HCT116 (cell line): ENCODE data around the gene CORT. TPM values are rescaled to one million over a fixed set of nuclear protein-coding genes. Genes with fewer than 3 reads are reported as not detected.

Experiments
- ATAC-seq: fragments of 200-7000 bp; cut with Tn5 transposase; 2 replicates; pipeline ENCODE4 v1.9.1; 2020; ENCODE audit warnings: mild to moderate bottlenecking, moderate library complexity
- BruUV-seq: library from RNA; stranded (reverse); fragments of 400-500 nt; replicated peaks from 2 replicates; lab custom pipeline; 2021; lab: Mats Ljungman, UMichigan
- CTCF ChIA-PET: fragments of 300-600 bp; sonication (Branson Sonifier 250); formaldehyde crosslinking; loops from one replicate; lab custom pipeline; 2021; ENCODE audit warnings: antibody characterized with exemption; lab: Charles Lee
- POLR2A ChIA-PET: fragments of 300-600, 350-600 bp; sonication (Branson Sonifier 250); formaldehyde crosslinking; loops from one replicate; lab custom pipeline; 2021; ENCODE audit warnings: antibody characterized with exemption; lab: Charles Lee
- RAD21 ChIA-PET, 2 experiments: fragments of 300-600 bp; sonication (Branson Sonifier 250); formaldehyde crosslinking; loops; one replicate each; lab custom pipeline; 2023; ENCODE audit warnings: low total read pairs in 2 of 2; ENCODE audit not compliant: uncharacterized antibody in 2 of 2, unreplicated experiment in 2 of 2, low non-redundant PET in 1 of 2; lab: Charles Lee
- DNase-seq: peaks from one replicate; pipeline ENCODE4 v3.0.0-alpha.2; 2010; ENCODE audit warnings: low read depth, low spot score
- H2AFZ ChIP-seq: fragments of 200-600 bp; shearing (Covaris generic), sonication (generic); 2 replicates; pipeline ENCODE4 v1.6.1; 2017; ENCODE audit warnings: low read depth, mixed run types, mixed read lengths, antibody characterized with exemption, low read length; ENCODE audit not compliant: poor library complexity, severe bottlenecking
- H3K27ac ChIP-seq: 2 replicates; pipeline ENCODE4 v1.5.1; 2012; ENCODE audit warnings: low read depth, low read length
- H3K27me3 ChIP-seq: fragments of 200-600 bp; sonication (generic); 2 replicates; pipeline ENCODE4 v1.6.1; 2016; ENCODE audit warnings: mixed run types, low read length, mixed read lengths; ENCODE audit not compliant: insufficient read depth
- H3K36me3 ChIP-seq, 2 experiments: fragments of 200-500 bp in 1 of 2; fragments of 200-600 bp in 1 of 2; sonication (Bioruptor generic) in 1 of 2; sonication (generic) in 1 of 2; 2 replicates each; pipeline versions ENCODE4 v1.5.1 to v1.6.1; 2014 to 2016; ENCODE audit warnings: low read length in 2 of 2, inconsistent platforms in 1 of 2, mixed read lengths in 1 of 2, mixed run types in 1 of 2; ENCODE audit not compliant: insufficient read depth in 2 of 2, control insufficient read depth in 1 of 2
- H3K4me1 ChIP-seq, 2 experiments: fragments of 200-600 bp in 1 of 2; sonication (generic) in 1 of 2; 2 replicates each; pipeline versions ENCODE4 v1.5.1 to v1.6.1; 2012 to 2017; ENCODE audit warnings: low read length in 2 of 2, inconsistent platforms in 1 of 2, mild to moderate bottlenecking in 1 of 2, mixed read lengths in 1 of 2, mixed run types in 1 of 2, moderate library complexity in 1 of 2; ENCODE audit not compliant: insufficient read depth in 2 of 2, control insufficient read depth in 1 of 2
- H3K4me2 ChIP-seq: fragments of 200-600 bp; sonication (generic); 2 replicates; pipeline ENCODE4 v1.6.1; 2017; ENCODE audit warnings: mixed run types, low read length, mixed read lengths
- H3K4me3 ChIP-seq, 2 experiments: fragments of 200-600 bp in 1 of 2; sonication (generic) in 1 of 2; replicated peaks in 1 of 2; 2 replicates each; pipeline ENCODE4 v1.5.1; 2011 to 2016; ENCODE audit warnings: low read length in 2 of 2, control low read depth in 1 of 2, low read depth in 1 of 2, mild to moderate bottlenecking in 1 of 2, mixed read lengths in 1 of 2, mixed run types in 1 of 2
- H3K79me2 ChIP-seq: fragments of 200-600 bp; sonication (generic); 2 replicates; pipeline ENCODE4 v1.6.1; 2017; ENCODE audit warnings: mild to moderate bottlenecking, mixed run types, low read length, moderate library complexity, mixed read lengths; ENCODE audit not compliant: insufficient read depth
- H3K9ac ChIP-seq: fragments of 200-600 bp; sonication (generic); 2 replicates; pipeline ENCODE4 v1.6.1; 2016; ENCODE audit warnings: low read length, mixed read lengths
- H3K9me2 ChIP-seq: fragments of 200-600 bp; sonication (generic), shearing (Covaris generic); 2 replicates; pipeline ENCODE4 v1.6.1; 2017; ENCODE audit warnings: mixed run types, mild to moderate bottlenecking, moderate library complexity; ENCODE audit not compliant: insufficient read depth
- H3K9me3 ChIP-seq, 2 experiments: fragments of 200-500 bp in 1 of 2; fragments of 200-600 bp in 1 of 2; sonication (Bioruptor generic) in 1 of 2; sonication (generic) in 1 of 2; 2 replicates each; pipeline ENCODE4 v1.6.1; 2014 to 2017; ENCODE audit warnings: low read length in 2 of 2, mixed read lengths in 2 of 2, inconsistent platforms in 1 of 2, low read depth in 1 of 2, mild to moderate bottlenecking in 1 of 2, mixed run types in 1 of 2, moderate library complexity in 1 of 2; ENCODE audit not compliant: control insufficient read depth in 1 of 2, insufficient read depth in 1 of 2
- H4K20me1 ChIP-seq: fragments of 200-600 bp; sonication (generic), shearing (Covaris generic); 2 replicates; pipeline ENCODE4 v1.6.1; 2017; ENCODE audit warnings: mixed run types, mild to moderate bottlenecking, moderate library complexity; ENCODE audit not compliant: insufficient read depth
- CBX3 ChIP-seq: IDR thresholded peaks from 2 replicates; pipeline ENCODE4 v1.6.1; 2012; ENCODE audit warnings: low read depth
- EZH2 ChIP-seq: fragments of 200-600 bp; sonication (generic); IDR thresholded peaks from 2 replicates; pipeline ENCODE4 v1.6.1; 2017; ENCODE audit warnings: antibody characterized with exemption, mixed run types
- FOSL1 ChIP-seq: IDR thresholded peaks from 2 replicates; pipeline ENCODE4 v1.6.1; 2012; ENCODE audit warnings: low read depth
- POLR2AphosphoS5 ChIP-seq: IDR thresholded peaks from 2 replicates; pipeline ENCODE4 v1.6.1; 2011; ENCODE audit warnings: mild to moderate bottlenecking, low read depth, low read length, moderate library complexity
- RAD21 ChIP-seq: IDR thresholded peaks from 2 replicates; pipeline ENCODE4 v1.6.1; 2012; ENCODE audit warnings: low read depth, mild to moderate bottlenecking
- SRF ChIP-seq: IDR thresholded peaks from 2 replicates; pipeline ENCODE4 v1.6.1; 2012; ENCODE audit warnings: low read depth
- ZFX ChIP-seq: fragments of 450-650 bp; IDR thresholded peaks from 2 replicates; pipeline ENCODE4 v1.6.1; 2017
- ZNF274 ChIP-seq: fragments of 200-500 bp; sonication (Bioruptor generic); IDR thresholded peaks from 2 replicates; pipeline ENCODE4 v1.6.1; 2014; ENCODE audit warnings: mild to moderate bottlenecking, low read depth, low read length, inconsistent platforms
- intact Hi-C: fragments of 100-400 bp; cut with micrococcal nuclease; formaldehyde crosslinking; loops from 2 replicates; pipeline ENCODE4 v1.10.0; 2022
- total RNA-seq: library from RNA; stranded (reverse); gene quantifications from one replicate; pipeline ENCODE4 v1.2.1, GENCODE V29; 2021; ENCODE audit not compliant: unreplicated experiment
- TF ChIP-seq, protein P1 (sequence below): IDR thresholded peaks from 2 replicates; pipeline ENCODE4 v1.6.1; 2011; ENCODE audit warnings: mild to moderate bottlenecking, low read length, moderate library complexity; ENCODE audit not compliant: insufficient replicate concordance; ENCODE audit errors: extremely low read depth
- TF ChIP-seq, protein P2 (sequence below), 3 experiments: fragments of 200-600 bp in 1 of 3; sonication (generic) in 1 of 3; IDR thresholded peaks in 2 of 3; conservative IDR thresholded peaks in 1 of 3; 2 replicates each; pipeline ENCODE4 v1.5.1; 2012 to 2017; ENCODE audit warnings: low read depth in 2 of 3, low read length in 2 of 3, antibody characterized with exemption in 1 of 3, borderline replicate concordance in 1 of 3, control low read depth in 1 of 3, mild to moderate bottlenecking in 1 of 3, mixed read lengths in 1 of 3, mixed run types in 1 of 3, moderate library complexity in 1 of 3; ENCODE audit not compliant: insufficient read depth in 1 of 3
- TF ChIP-seq, protein P3 (sequence below): IDR thresholded peaks from 2 replicates; pipeline ENCODE4 v1.6.1; 2012
- TF ChIP-seq, protein P4 (sequence below): IDR thresholded peaks from 2 replicates; pipeline ENCODE4 v1.6.1; 2012; ENCODE audit warnings: low read depth

CORT gene
- total RNA-seq, 1 experiment from 2014 or later: 0.84 TPM

DNA sequence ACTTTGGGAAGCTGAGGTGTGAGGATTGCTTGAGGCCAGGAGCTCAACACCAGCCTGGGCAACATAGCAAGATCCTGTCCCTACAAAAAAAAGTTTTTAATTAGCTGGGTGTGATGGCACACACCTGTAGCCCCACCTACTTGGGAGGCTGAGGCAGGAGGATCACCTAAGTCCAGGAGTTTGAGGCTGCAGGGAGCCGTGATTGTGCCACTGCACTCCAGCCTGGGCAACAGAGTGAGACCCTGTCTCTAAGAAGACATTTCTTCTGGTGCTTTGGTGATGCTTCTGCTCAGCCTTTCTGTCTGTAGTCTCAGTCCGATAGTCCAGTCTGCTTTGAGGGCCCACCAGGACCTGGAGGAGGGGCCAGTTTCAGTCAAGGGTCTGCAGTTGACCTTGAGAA, 42.6 kb upstream of the CORT start (continued):
- TF ChIP-seq, protein P1, sequence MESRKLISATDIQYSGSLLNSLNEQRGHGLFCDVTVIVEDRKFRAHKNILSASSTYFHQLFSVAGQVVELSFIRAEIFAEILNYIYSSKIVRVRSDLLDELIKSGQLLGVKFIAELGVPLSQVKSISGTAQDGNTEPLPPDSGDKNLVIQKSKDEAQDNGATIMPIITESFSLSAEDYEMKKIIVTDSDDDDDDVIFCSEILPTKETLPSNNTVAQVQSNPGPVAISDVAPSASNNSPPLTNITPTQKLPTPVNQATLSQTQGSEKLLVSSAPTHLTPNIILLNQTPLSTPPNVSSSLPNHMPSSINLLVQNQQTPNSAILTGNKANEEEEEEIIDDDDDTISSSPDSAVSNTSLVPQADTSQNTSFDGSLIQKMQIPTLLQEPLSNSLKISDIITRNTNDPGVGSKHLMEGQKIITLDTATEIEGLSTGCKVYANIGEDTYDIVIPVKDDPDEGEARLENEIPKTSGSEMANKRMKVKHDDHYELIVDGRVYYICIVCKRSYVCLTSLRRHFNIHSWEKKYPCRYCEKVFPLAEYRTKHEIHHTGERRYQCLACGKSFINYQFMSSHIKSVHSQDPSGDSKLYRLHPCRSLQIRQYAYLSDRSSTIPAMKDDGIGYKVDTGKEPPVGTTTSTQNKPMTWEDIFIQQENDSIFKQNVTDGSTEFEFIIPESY: no peak
- TF ChIP-seq, protein P2, sequence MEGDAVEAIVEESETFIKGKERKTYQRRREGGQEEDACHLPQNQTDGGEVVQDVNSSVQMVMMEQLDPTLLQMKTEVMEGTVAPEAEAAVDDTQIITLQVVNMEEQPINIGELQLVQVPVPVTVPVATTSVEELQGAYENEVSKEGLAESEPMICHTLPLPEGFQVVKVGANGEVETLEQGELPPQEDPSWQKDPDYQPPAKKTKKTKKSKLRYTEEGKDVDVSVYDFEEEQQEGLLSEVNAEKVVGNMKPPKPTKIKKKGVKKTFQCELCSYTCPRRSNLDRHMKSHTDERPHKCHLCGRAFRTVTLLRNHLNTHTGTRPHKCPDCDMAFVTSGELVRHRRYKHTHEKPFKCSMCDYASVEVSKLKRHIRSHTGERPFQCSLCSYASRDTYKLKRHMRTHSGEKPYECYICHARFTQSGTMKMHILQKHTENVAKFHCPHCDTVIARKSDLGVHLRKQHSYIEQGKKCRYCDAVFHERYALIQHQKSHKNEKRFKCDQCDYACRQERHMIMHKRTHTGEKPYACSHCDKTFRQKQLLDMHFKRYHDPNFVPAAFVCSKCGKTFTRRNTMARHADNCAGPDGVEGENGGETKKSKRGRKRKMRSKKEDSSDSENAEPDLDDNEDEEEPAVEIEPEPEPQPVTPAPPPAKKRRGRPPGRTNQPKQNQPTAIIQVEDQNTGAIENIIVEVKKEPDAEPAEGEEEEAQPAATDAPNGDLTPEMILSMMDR (IDR thresholded peaks at IDR 0.05 in 2 of 3, conservative IDR thresholded peaks at IDR 0.05 in 1 of 3; ENCODE audit: borderline replicate concordance in 1 of 3, insufficient read depth in 1 of 3, low read depth in 2 of 3, low read length in 2 of 3): no peak
- TF ChIP-seq, protein P3, sequence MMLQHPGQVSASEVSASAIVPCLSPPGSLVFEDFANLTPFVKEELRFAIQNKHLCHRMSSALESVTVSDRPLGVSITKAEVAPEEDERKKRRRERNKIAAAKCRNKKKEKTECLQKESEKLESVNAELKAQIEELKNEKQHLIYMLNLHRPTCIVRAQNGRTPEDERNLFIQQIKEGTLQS: no peak
- TF ChIP-seq POLR2AphosphoS5: no peak

DNA sequence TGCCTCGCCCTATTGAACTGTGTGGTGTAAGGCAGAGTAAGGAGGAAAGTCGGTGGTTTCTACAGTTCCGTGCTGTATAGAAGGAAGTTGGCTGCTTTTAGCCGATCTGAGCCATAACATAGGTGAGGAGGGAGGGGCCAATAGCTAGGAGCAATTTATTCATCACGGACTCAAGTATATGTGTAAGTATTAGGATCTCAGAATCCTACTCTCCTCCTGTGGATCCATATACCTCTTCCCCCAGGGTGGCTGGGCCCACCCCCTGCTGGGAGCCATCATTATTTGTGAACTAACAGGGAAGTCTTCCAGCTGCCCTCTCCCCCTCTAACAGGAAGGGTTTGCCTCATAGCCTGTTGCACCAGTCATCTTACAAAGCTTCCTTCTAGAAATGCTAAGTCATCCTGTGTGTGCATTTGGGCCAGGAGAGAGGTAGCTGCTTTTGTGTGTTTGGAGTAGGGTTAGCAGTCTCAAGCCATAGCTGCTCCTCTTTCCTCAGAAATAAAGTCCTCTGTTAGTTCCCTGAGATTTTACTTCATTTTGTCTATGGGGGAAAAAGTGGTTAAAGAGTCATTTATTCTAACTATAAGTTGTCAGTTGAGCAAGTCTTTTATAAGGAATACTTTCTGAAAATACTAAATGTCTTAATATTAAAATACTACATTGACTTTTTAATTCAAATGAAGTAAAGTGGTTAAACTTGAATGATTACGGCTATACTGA, 34.5 kb upstream of the CORT start:
- H3K79me2 ChIP-seq: no peaks in the 10 kb centered on the region
- no peak for ATAC-seq
- DNase-seq: no peak
- ChIA-PET CTCF (no interaction called here), POLR2A (no interaction called here), RAD21 (no interaction called here)
- no peaks in the 10 kb centered on the region for H3K9me3 ChIP-seq
- H3K4me1 ChIP-seq: peaks cover 0 to 6% of the 10 kb centered on the region in 2 experiments; a peak in 2 of 4 replicates
- H3K4me2 ChIP-seq: no peak overlapping the region
- H4K20me1 ChIP-seq: no peaks in the 10 kb centered on the region
- no peak overlapping the region for H3K9ac ChIP-seq
- no peak overlapping the region for H3K4me3 ChIP-seq
- H3K27ac ChIP-seq: no peak overlapping the region
- no TSS peak for BruUV-seq
- no peaks in the 10 kb centered on the region for H3K27me3 ChIP-seq
- no peak overlapping the region for H2AFZ ChIP-seq
- intact Hi-C loops: no loop called here
- peaks cover 50 to 53% of the 10 kb centered on the region in 2 experiments for H3K36me3 ChIP-seq
- H3K9me2 ChIP-seq: no peaks in the 10 kb centered on the region
- no peak for TF ChIP-seq RAD21
- TF ChIP-seq SRF: no peak
- TF ChIP-seq POLR2AphosphoS5: no peak
- TF ChIP-seq, protein P3: no peak
- no peak for TF ChIP-seq ZNF274
- TF ChIP-seq EZH2: no peak
- TF ChIP-seq FOSL1: no peak
- no peak for TF ChIP-seq CBX3
- TF ChIP-seq, protein P4, sequence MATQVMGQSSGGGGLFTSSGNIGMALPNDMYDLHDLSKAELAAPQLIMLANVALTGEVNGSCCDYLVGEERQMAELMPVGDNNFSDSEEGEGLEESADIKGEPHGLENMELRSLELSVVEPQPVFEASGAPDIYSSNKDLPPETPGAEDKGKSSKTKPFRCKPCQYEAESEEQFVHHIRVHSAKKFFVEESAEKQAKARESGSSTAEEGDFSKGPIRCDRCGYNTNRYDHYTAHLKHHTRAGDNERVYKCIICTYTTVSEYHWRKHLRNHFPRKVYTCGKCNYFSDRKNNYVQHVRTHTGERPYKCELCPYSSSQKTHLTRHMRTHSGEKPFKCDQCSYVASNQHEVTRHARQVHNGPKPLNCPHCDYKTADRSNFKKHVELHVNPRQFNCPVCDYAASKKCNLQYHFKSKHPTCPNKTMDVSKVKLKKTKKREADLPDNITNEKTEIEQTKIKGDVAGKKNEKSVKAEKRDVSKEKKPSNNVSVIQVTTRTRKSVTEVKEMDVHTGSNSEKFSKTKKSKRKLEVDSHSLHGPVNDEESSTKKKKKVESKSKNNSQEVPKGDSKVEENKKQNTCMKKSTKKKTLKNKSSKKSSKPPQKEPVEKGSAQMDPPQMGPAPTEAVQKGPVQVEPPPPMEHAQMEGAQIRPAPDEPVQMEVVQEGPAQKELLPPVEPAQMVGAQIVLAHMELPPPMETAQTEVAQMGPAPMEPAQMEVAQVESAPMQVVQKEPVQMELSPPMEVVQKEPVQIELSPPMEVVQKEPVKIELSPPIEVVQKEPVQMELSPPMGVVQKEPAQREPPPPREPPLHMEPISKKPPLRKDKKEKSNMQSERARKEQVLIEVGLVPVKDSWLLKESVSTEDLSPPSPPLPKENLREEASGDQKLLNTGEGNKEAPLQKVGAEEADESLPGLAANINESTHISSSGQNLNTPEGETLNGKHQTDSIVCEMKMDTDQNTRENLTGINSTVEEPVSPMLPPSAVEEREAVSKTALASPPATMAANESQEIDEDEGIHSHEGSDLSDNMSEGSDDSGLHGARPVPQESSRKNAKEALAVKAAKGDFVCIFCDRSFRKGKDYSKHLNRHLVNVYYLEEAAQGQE: no peak
- TF ChIP-seq, protein P2 (IDR thresholded peaks at IDR 0.05 in 2 of 3, conservative IDR thresholded peaks at IDR 0.05 in 1 of 3; ENCODE audit: borderline replicate concordance in 1 of 3, insufficient read depth in 1 of 3, low read depth in 2 of 3, low read length in 2 of 3): no peak
- TF ChIP-seq ZFX: no peak
